ENCODE data around the gene IFT81.

DNA sequence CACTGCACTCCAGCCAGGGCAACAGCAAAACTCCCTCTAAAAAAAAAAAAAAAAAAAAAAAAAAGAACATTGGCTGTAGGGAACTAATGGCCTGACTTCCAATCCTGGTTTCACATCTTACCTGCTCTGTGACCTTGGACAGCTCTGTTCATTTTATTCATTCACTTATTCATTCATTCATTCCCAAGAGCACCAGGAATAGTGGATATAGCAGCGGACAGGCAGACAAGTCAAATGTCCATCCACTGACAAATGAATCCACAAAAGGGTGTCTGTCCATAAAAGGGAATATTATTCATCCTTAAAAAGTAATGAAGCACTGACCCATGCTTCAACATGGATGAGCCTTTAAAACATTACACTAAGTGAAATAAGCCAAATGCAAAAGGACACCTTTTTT, 48.3 kb upstream of the IFT81 start:
- TF ChIP-seq TCF7L2 (IDR thresholded peaks at IDR 0.05; ENCODE audit: borderline replicate concordance, extremely low read depth, insufficient read depth, insufficient read length) (no peak), POLR2AphosphoS5 (IDR thresholded peaks at IDR 0.05; ENCODE audit: low read depth, low read length) (no peak), EZH2 (IDR thresholded peaks at IDR 0.05) (no peak), SIN3A (IDR thresholded peaks at IDR 0.05; ENCODE audit: low read depth) (no peak), RAD21 (IDR thresholded peaks at IDR 0.05; ENCODE audit: low read depth) (no peak)
- TF ChIP-seq, protein P1, sequence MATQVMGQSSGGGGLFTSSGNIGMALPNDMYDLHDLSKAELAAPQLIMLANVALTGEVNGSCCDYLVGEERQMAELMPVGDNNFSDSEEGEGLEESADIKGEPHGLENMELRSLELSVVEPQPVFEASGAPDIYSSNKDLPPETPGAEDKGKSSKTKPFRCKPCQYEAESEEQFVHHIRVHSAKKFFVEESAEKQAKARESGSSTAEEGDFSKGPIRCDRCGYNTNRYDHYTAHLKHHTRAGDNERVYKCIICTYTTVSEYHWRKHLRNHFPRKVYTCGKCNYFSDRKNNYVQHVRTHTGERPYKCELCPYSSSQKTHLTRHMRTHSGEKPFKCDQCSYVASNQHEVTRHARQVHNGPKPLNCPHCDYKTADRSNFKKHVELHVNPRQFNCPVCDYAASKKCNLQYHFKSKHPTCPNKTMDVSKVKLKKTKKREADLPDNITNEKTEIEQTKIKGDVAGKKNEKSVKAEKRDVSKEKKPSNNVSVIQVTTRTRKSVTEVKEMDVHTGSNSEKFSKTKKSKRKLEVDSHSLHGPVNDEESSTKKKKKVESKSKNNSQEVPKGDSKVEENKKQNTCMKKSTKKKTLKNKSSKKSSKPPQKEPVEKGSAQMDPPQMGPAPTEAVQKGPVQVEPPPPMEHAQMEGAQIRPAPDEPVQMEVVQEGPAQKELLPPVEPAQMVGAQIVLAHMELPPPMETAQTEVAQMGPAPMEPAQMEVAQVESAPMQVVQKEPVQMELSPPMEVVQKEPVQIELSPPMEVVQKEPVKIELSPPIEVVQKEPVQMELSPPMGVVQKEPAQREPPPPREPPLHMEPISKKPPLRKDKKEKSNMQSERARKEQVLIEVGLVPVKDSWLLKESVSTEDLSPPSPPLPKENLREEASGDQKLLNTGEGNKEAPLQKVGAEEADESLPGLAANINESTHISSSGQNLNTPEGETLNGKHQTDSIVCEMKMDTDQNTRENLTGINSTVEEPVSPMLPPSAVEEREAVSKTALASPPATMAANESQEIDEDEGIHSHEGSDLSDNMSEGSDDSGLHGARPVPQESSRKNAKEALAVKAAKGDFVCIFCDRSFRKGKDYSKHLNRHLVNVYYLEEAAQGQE (IDR thresholded peaks at IDR 0.05; ENCODE audit: low read depth) = no peak
- TF ChIP-seq, protein P2, sequence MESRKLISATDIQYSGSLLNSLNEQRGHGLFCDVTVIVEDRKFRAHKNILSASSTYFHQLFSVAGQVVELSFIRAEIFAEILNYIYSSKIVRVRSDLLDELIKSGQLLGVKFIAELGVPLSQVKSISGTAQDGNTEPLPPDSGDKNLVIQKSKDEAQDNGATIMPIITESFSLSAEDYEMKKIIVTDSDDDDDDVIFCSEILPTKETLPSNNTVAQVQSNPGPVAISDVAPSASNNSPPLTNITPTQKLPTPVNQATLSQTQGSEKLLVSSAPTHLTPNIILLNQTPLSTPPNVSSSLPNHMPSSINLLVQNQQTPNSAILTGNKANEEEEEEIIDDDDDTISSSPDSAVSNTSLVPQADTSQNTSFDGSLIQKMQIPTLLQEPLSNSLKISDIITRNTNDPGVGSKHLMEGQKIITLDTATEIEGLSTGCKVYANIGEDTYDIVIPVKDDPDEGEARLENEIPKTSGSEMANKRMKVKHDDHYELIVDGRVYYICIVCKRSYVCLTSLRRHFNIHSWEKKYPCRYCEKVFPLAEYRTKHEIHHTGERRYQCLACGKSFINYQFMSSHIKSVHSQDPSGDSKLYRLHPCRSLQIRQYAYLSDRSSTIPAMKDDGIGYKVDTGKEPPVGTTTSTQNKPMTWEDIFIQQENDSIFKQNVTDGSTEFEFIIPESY (IDR thresholded peaks at IDR 0.05; ENCODE audit: extremely low read depth, insufficient replicate concordance, low read length) = no peak
- TF ChIP-seq, protein P3, sequence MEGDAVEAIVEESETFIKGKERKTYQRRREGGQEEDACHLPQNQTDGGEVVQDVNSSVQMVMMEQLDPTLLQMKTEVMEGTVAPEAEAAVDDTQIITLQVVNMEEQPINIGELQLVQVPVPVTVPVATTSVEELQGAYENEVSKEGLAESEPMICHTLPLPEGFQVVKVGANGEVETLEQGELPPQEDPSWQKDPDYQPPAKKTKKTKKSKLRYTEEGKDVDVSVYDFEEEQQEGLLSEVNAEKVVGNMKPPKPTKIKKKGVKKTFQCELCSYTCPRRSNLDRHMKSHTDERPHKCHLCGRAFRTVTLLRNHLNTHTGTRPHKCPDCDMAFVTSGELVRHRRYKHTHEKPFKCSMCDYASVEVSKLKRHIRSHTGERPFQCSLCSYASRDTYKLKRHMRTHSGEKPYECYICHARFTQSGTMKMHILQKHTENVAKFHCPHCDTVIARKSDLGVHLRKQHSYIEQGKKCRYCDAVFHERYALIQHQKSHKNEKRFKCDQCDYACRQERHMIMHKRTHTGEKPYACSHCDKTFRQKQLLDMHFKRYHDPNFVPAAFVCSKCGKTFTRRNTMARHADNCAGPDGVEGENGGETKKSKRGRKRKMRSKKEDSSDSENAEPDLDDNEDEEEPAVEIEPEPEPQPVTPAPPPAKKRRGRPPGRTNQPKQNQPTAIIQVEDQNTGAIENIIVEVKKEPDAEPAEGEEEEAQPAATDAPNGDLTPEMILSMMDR (IDR thresholded peaks at IDR 0.05 in 2 of 3, conservative IDR thresholded peaks at IDR 0.05 in 1 of 3; ENCODE audit: borderline replicate concordance in 1 of 3, insufficient read depth in 1 of 3, low read depth in 2 of 3, low read length in 2 of 3) = no peak

Data from HCT116 (cell line).